RCC 7860 (cell line): ENCODE measurements around the gene CDC42SE1.
A peak's percentile ranks its signal among the peaks of the same experiment; 100 is the strongest.

Experiments used
- DNase-seq: peaks from one replicate; pipeline ENCODE4 v3.0.0-alpha.2; 2015; ENCODE audit warnings: low spot score
- FAIRE-seq: peaks from 2 replicates; lab custom pipeline; 2012; peaks lifted over from hg19 to GRCh38; lab: Jason Lieb, UNC

Gene CDC42SE1

DNA sequence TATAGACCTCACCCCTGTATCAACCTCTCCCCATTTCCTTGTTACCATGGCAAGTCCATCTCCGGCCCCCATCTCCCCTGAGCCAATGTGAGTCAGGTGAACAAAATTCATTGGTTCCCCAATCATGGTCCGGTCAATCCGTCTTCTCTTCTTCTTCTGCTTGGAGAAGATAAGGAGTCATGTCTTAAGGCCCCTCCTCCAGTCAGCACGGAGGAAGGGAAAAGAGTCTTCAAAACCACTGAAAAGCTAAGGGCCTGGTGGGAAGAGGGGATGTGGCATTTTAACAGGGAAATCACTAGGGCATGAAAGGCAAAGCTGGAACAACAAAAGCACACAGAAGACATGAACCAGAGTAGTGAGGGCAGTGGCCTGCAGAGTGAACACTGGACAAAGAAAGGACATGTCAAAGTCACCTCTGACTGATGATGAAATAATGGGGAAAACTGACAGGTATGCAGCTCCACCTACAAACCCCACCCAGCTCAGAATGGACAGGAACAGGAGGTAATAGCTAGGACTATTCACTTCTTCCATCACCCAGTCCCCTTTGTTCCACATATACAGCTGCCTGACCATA is 4.4 kb downstream of the CDC42SE1 start:
- FAIRE-seq = no peak

DNA sequence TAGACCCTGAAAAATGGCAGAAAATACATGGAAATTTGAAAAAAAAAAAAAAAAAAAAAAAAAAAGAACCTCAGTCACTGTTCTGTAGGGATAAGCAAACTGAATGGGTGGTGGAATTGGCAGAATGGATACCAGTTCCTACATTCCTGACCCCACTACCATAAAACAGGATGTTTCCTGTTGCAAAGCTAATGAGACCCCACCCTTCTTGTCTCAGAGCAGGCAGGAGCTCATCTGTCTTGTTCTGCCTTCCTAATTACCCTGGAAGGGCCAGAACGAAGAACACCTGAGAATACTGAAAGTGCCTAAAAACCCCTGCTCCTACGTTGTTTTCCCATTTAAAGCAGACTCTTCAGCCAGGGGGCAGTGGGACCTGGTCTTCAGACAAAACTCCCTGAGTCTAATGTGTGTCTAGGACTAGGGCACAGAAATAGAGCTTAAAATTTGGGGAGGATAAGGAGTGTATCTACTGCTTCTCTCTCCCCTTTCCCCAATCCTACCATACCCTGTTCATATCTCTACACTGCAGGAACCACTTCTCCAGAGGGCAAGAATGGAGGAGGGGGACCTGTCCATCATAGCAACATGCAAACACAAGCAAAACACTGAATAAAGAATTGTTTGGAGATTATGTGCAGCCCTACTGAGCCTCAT is 7.9 kb downstream of the CDC42SE1 start:
- FAIRE-seq (no peak), DNase-seq (no peak)

More for the DNA sequence above, 4.4 kb downstream of the CDC42SE1 start:
- no peak for DNase-seq

DNA sequence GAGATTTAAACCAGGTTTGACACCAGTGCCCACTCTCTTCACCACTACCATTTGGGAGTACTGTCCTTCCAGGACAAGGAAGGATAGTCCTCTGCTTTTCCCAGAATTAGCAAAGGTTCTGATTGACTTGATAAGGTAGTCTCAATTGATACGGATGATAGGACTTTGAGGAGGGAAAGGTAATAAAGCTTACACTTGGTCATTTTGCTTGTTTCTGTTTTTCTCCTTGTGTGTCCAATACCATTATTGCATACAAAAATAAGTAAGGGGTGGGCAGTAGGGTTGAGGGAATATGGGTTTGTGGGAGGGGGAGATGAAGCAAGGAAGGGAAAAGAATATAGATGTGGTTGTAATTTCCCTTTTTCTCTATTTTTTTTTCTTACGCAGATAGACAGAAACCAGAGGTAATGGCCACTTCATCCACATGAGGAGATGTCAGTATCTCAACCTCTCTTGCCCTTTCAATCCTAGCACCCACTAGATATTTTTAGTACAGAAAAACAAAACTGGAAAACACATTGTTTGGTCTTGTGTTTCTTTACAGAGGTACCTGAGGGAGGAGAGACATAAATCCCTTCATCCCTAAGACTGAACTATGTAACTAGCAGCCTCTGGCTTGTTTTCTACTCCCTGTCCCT is 9.3 kb downstream of the CDC42SE1 start:
- FAIRE-seq (no peak), DNase-seq (no peak)

DNA sequence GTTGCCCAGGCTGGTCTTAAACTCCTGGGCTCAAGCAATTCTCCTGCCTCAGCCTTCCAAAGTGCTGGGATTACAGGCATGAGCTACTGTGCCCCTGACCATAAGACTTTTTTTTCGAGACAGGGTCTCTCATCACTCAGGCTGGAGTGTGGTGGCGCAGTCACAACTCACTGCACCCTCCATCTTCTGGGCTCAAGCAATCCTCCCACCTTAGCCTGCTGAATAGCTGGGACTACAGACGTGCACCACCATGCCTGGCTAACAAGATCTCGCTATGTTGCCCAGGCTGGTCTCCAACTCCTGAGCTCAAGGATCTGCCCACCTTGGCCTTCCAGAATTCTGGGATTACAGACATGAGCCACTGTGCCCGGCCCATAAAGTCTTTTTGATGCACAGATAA is 10.0 kb downstream of the CDC42SE1 start:
- FAIRE-seq = no peak

DNA sequence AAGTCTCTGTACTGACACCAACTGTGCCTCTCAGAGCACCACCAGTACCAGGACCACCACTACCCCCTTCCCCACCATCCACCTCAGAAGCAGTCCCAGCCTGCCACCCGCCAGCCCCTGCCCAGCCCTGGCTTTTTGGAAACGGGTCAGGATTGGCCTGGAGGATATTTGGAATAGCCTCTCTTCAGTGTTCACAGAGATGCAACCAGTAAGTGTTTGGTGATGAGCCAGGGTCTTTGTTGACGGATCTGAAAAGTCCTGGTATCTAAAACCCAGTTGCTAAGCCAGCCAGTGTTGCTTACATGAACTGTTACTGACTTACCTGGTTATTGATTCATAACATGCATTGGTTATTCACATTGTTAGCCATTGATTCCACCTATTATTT is 10.8 kb downstream of the CDC42SE1 start:
- no peak for FAIRE-seq
- no peak for DNase-seq

More for the DNA sequence above, 10.0 kb downstream of the CDC42SE1 start:
- no peak for DNase-seq

DNA sequence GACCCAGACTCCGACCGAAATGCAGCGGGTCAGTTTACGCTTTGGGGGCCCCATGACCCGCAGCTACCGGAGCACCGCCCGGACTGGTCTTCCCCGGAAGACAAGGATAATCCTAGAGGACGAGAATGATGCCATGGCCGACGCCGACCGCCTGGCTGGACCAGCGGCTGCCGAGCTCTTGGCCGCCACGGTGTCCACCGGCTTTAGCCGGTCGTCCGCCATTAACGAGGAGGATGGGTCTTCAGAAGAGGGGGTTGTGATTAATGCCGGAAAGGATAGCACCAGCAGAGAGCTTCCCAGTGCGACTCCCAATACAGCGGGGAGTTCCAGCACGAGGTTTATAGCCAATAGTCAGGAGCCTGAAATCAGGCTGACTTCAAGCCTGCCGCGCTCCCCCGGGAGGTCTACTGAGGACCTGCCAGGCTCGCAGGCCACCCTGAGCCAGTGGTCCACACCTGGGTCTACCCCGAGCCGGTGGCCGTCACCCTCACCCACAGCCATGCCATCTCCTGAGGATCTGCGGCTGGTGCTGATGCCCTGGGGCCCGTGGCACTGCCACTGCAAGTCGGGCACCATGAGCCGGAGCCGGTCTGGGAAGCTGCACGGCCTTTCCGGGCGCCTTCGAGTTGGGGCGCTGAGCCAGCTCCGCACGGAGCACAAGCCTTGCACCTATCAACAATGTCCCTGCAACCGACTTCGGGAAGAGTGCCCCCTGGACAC is 11.3 kb downstream of the CDC42SE1 start:
- DNase-seq (peak; percentile 28), FAIRE-seq (no peak)

DNA sequence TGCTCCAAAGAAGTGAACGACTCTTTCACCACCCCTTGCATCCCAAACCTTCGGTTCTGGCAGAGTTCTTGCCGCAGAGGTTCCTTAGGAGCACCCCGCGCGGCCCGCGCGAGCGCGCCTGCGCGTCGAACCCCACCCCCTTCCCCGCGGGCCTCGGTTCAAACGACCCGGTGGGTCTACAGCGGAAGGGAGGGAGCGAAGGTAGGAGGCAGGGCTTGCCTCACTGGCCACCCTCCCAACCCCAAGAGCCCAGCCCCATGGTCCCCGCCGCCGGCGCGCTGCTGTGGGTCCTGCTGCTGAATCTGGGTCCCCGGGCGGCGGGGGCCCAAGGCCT is 11.9 kb downstream of the CDC42SE1 start, which contains the start of gene C1orf56:
Gene C1orf56, plus strand, starts transcription at position 161 of the 334 bp plus-strand sequence. Its CDS starts 97 bp downstream, at position 258.
- no peak for FAIRE-seq

DNA sequence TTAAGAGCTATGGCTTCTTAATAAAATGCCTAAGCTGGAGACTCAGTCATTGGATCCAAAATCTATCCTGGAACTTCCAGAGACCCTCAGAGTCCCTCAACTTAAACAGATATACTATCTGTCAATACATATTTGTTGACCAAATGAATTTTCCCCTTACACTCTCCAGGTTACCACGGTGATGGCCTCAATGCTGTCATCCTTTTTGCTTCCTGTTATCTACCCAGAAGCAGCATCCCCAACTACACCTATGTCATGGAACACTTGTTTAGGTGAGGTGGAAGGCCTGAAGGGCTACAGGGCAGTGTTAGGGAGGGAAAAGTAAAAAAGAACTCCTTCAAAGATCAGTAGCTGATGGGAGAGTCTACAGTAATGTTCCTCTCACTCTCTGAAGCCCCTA is 16.3 kb downstream of the CDC42SE1 start:
- FAIRE-seq (no peak), DNase-seq (no peak)

More for the DNA sequence above, 11.9 kb downstream of the CDC42SE1 start, which contains the start of gene C1orf56:
- DNase-seq = no peak

DNA sequence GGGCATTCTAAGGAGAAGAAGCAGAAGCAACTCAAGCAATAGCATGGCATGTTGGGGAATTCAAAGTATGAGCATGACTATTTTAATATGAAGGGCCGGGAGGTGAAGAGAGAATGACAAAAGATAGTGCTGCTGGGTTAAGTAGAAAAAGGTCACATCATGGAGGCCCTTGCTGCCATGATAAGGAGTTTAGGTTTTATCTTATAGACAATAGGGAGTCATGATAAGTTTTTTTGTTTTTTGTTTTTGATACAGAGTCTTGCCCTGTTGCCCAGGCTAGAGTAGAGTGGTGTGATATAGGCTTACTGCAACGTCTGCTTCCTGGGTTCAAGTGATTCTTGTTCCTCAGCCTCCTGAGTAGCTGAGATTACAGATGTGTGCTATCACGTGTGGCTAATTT is 19.9 kb downstream of the CDC42SE1 start:
- no peak for FAIRE-seq
- DNase-seq = no peak

DNA sequence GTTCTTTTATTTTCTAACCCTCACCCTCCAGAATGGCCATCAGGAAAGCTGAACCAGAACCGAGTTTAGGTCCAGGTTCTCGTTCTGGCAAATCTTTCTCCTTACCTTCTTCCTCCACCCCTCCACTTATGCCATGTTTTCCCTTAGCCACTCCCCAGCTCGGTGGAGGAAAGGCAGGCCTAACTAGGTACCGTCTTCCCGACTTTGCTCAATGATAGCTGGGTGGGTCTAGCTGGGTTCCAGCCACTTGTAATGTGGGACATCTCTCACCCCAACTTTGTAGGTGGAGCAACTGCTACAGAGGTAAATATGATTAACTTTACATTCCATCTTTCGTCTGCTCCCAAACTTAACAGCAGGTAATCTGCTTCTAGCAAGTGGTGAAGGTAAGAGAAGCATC is 22.4 kb downstream of the CDC42SE1 start:
- FAIRE-seq = no peak

DNA sequence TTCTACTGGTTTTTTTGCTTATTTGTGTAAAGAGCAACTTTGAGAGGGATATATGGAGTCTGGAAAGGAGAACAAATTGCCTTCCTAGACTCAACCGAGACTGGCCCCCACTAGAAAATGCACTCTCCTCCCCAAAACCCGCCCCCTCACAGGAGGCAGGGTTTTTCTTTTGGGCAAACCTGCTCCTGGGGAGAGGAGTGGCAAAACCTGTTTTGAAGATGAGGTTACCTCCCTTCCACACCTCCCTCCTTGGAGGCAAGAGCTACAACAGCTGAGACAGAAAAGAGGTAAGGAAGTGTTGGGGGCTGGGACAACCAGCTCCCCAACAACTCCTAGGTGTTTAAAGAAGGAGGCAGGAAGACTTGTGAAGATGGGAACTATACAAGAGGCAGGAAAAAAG is 23.1 kb downstream of the CDC42SE1 start, which contains the start of gene BNIPL:
Gene BNIPL, plus strand, starts transcription at position 231 of the 400 bp plus-strand sequence. Its CDS starts 140 bp downstream, at position 371.
- FAIRE-seq (no peak), DNase-seq (no peak)

More for the DNA sequence above, 22.4 kb downstream of the CDC42SE1 start:
- no peak for DNase-seq

DNA sequence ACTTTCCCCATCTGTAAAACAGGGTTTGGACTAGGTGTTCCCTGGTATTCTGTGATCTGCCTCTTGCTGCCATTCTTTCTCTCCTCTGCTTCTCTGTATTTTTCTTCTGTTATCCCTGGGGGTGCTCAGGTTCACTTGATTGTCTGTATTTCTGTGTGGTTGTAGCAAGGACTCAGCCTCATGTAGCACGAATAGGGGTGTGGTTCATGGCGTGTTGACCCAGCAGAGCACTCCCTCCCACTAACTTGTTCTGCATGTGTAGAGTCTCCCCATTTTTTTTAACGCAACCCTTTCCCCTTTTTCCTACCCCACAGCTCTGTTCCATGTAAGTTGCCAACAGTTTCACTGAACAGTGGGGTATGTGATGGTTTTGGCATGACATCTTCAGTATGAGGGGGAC is 24.3 kb downstream of the CDC42SE1 start:
- no peak for FAIRE-seq
- no peak for DNase-seq

DNA sequence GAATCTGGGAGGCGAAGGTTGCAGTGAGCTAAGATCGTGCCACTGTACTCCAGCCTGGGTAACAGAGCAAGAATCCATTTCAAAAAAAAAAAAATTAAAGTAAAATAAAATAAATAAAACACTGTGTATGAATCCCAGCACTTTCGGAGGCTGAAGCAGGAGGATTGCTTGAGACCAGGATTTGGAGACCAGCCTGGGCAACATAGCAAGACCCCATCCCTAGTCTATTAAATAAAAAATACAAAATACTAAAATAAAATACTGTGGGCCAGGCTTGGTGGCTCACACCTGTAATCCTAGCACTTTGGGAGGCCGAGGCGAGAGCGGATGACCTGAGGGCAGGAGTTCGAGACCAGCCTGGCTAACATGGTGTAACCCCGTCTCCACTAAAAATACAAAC is 27.3 kb downstream of the CDC42SE1 start:
- FAIRE-seq = no peak

DNA sequence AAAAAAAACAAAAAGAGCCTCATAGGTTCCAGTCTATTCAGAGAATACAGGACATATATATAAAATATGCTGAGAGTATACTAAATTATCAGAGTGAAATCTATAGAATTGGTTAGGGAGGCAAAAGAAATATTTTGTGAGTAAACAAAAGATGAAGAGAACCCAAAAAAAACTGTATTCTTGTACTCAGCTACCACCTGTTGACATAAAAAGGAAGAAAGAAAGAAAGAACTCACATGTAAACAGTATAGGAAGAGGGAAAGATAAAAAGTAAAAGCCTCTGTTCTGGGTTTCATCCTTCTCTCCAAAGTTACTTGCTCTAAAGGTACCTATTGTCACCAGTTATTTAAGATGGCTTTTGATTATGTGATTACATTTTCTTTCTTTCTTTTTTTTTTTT is 33.0 kb downstream of the CDC42SE1 start:
- FAIRE-seq (no peak), DNase-seq (no peak)

More for the DNA sequence above, 27.3 kb downstream of the CDC42SE1 start:
- DNase-seq = no peak

DNA sequence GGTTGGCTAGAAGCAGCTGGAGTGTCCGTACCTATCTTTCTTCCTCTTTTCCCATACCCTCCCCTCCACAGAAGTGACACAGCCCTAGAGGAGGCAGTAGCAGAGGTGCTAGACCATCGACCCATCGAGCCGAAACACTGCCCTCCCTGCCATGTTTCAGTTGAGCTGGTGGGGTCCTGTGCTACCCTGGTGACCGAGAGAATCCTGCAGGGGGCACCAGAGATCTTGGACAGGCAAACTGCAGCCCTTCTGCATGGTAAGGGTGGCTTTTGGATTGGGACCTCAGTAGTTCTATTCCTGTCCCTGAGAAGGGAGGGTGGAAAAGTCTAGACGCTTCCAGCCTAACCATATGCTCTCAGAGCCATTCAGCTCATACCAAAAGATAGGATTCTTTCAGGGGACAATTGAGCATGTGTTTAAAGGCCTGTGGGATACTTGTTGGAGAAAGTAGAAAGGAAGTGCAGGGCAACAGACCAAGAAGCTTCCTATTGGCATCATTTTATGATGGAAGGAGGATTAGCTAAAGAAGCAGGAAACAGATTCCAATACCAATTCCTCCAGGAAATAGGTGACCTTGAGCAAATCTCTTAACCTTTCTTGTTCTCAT is 34.8 kb downstream of the CDC42SE1 start:
- DNase-seq (peak; percentile 33), FAIRE-seq (no peak)

DNA sequence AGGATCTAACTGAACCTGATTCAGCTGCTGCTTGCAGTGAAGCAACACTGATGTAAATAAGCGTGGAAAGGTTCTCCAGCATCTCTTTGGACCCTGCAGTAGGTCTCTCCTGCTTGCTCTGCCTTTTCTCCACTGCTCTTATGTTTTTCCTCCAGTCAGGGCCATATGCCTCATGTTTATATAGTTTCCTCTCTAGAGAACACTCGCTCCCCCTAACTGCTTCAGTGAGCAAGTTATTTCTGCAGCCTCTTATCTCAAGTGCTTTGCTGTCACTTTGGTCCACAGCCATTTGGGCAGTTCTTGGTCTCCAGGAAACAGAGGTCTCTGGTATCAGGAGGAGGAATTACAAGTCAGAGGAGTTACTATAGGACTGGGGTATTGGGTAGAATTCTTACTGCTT is 45.9 kb downstream of the CDC42SE1 start:
- no peak for FAIRE-seq
- DNase-seq = no peak

DNA sequence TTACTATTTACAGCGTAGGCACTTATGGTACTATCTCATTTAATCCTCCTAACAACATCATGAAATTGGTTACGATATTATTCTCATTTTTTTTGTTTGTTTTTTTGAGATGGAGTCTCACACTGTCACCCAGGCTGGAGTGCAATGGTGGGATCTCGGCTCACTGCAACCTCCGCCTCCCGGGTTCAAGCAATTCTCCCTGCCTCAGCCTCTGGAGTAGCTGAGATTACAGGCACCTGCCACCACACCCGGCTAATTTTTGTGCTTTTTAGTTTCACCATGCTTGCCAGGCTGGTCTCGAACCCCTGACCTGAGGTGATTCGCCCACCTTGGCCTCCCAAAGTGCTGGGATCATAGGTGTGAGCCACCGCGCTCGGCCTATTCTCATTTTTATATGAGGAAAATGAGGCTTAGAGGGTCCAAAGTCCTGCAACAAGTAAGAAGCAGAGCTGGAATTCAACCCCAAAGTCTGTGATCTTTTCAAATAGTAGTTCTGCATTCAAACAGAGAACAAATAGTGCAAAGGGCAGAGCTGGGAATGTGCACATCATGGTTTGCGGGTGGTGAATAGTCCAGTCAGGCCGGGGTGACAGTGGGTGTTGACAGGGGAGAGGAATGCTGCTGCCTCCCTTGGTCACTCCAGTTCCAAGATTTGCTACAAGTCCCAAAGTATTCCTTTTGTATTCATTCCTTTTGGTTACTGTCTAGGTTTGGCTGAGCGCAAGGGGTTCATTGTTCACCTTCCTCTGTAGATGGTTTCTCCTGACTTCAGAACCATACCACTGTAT is 46.5 kb downstream of the CDC42SE1 start:
- DNase-seq (no peak), FAIRE-seq (no peak)

DNA sequence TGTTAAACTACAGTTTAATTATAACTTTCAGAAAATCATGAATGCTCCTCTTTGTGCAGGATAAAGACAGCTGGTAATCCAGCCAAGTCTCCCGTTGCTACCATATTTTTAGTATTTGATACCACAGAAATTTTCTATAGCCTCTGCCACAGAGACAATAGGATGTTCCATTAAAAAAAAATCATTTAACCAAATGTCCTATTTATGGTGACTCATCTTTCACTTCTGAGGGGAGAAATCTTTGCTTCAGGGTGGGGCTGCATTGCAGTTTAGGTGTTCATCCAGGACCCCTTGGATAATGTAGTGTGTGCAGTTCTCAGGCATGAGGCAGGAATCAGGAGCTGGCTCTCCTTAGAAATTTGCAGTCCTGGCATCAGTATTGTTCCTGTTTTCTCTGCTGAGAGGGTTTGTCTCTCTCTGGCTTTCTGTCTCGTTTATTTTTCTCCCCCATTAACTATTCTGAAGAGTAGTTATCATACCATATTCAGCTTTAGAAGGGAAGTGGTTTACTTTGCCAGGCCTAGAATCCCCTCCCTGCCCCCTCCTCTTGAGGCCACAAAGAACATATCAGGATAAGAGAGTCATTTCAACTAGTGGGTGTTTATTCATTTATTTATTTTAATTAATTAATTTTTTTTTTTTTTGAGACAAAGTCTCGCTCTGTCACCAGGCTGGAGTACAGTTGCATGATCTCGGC is 48.1 kb downstream of the CDC42SE1 start:
- DNase-seq = no peak
- FAIRE-seq = no peak

DNA sequence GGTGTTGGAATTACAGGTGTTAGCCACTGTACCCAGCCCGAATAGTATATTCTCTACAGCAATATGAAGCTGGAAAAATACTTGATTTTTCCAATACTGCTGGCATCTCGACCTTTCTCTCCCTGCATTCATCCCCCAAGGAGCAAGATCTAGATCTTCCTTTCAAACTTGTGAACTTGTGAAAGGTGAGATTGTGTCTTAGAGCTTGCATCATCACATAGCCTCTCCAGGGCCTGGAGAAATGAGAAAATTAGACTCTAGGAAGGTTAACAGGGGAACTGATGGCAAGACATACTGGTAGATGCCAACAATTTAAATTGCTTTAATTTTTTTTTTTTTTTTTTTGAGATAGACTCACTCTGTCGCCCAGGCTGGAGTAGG is 49.1 kb downstream of the CDC42SE1 start:
- FAIRE-seq = no peak
- no peak for DNase-seq
